GM21360 (cell line): Measurements from ENCODE around the gene THAP10.
A peak's percentile ranks its signal among the peaks of the same experiment; 100 is the strongest.
"Not testable (repeated sequence)": the region's sequence is repeated elsewhere in the genome, so short reads cannot be mapped to it uniquely, and the experiment has no call there.

ENCODE experiments used
- ATAC-seq: cut with Tn5 transposase; IDR thresholded peaks from one replicate; pipeline ENCODE4 v1.9.1; 2021; ENCODE audit warnings: mild to moderate bottlenecking, moderate library complexity; ENCODE audit not compliant: unreplicated experiment

The THAP10 gene

DNA sequence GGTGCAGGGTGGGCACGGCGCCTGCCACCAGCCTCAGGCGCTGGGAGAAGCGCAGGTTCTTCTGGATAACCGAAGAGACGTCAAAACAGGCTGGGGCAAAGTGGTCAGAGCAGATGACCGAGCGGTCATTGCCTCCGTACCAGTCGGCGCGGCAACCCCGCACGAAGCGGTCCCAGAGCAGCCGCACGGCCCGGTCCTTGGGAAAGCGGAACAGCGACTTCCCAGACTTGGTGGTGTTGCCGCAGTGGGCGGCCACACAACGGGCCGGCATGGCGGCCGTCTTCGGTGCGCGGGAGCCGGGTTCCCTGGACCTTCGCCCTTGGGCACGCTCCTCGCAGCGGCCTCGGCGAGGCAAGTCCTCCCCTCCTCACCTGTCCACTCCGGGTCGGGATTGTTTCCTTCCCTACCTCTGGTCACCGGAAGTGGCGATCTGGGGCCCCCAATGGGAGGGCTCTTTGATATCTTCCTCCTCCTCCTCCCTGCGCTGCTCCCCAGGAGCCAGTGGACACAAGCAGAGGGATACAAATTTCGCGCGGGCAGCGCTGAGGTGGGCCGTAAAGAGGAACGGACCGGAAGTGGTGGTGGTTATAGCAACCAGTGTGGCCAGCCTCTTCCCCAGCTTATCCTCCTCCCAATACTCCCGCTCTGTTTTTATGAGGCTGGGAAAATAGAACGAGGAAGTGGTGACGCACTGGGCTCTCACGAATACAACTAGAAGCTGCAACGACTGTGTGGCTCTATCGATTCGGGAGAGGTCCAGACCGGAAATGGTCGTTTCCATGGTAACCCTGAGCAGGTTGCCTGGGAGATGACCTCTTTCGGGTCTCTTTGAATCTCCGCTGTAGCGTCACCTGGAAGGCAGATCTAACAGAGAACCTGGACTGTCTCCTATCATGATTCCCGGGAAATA is at the start of gene THAP10, which contains the start of gene LRRC49:
Gene THAP10, minus strand, starts transcription at position 432 of the 910 bp plus-strand sequence. Its CDS starts 161 bp downstream, at position 271.
Gene LRRC49, plus strand, starts transcription at position 825 of the 910 bp plus-strand sequence. Its CDS starts 69 bp downstream, at position 894.
- peak; percentile 73 for ATAC-seq

DNA sequence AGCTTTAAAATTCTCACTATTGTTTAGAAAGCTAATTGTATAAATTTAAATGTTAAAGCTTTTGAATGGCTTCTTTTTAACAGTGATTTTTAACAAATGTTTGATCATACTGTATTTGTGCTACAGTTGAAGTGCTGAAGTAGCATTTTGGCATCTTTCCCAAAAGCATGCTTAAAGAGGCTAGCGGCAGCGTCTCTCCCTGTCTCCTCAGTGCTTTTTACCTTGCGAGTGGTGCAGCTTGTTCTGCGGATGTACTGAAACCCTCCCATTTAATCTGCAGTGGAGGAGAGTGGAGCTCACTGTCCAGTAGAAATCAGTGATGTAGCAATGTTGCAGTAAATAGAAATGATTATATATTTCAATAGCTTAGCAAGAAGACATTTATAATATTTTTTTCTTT is 44.1 kb upstream of the THAP10 start:
- ATAC-seq, result no peak

DNA sequence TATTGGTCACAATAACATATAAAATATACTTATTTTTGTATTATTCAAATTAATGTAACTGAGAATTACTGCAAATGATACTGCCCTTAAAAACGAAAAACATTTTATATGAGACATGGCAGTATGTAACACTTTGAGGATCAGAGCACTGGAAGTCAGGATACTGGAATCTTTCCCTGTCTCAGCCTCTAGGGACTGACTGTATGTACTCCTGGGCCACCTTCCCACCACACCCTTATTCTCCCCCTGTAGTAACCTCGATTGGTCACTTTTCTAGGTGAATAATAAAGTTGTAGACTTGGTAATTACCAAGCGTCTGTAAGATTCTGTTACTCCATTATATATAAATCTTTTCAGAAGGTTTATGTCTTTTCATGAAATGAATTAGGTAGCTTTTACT is 43.4 kb upstream of the THAP10 start:
- ATAC-seq, result no peak

DNA sequence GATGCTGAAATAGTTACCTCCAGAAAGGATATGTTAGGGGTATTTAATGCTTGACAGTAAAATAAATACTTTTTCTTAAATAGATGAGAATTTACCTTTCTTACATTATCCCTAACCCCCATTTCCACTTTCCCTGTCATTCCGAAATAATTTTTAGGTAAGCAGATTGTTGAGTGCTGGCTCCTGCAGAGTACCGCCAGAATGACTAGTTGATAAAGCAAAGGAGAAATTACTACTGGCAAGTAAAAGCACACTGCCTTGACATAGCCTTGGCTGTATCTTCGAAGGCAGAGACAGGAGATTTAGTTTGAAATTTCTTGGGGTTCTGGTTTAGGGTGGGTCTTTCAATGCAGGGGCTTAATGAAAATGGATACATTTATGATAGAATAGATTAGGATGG is 41.2 kb upstream of the THAP10 start:
- no peak for ATAC-seq

DNA sequence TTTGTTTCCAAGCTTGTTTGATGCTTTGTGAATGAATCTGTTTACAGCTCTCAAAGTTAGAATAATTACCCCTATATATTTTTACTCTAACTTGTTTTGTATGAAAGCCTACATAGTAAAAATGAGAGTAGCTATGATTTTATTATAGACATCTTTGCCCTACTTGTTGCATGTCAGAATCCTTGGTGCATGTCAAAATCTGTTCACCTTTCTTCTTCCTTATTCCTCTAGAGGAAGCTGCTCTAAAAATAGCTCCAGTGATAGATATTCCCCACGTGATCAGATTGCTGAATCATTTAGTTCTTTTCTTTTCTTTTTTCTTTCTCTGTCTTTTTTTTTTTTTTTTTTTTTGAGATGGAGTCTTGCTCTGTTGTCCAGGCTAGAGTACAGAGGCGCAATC is 40.2 kb upstream of the THAP10 start:
- ATAC-seq, result no peak

DNA sequence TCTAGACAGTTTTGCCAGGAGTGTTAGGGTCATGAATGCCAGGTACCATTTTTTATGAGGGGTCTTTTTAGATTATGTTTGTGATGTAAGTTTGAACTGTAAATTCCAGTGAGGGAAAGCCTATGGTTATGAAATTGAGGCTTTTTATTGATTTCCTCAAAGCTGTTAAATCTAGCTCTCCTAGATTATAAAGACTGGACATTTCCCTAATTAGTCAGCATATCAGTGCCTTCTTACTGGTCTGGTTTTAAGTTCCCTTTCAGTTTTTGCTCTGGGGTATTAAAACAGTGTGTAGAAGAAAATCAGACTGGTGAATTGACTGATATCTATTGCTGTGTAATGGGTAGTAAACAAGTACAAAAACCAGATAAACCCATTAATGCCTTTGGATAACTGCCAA is 39.6 kb upstream of the THAP10 start:
- ATAC-seq, result no peak

DNA sequence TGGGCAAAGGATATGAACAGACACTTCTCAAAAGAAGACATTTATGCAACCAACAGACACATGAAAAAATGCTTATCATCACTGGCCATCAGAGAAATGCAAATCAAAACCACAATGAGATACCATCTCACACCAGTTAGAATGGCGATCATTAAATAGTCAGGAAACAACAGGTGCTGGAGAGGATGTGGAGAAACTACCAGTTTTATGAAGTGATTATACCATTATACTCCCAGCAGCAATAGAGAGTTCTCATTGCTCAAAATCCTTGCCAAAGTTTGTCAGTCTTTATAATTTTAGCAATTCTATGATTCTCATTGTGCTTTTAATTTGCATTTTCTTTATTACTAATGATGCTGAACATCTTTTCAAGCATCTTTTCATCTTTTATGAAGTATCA is 34.7 kb upstream of the THAP10 start:
- ATAC-seq, result not testable (repeated sequence)

DNA sequence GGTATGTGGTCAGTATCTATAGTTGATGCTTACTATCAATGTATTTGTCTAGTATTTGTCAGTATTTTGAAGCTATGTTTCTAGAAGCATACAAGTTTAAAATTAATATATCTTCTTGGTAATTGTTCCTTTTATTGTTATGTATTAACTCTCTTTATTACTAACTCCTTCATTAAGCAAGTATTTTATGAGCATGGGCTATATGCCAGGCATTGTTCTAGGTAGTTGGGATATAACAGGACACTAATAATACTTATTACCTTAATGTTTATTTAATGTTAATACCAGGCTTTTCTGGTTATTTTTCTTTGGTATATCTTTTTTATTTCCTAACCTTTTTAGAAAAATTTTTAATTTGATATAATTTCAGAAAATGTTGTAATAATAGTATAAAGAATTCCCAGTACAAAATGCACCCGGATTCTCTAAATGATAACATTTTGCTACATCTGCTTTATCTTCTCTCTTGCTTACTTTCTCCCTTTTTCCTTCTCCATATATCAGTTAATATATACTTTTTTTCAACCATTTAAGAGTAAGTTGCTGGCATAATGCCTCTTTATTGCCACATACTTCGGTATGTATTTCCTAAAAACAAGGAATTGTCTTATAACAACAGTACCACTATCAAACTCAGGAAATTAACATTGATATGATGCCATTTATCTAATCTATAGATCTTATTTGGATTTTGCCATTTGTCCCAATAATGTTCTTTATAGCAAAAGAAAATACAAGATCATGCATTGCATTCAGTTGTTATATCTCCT is 31.3 kb upstream of the THAP10 start:
- ATAC-seq, result no peak

DNA sequence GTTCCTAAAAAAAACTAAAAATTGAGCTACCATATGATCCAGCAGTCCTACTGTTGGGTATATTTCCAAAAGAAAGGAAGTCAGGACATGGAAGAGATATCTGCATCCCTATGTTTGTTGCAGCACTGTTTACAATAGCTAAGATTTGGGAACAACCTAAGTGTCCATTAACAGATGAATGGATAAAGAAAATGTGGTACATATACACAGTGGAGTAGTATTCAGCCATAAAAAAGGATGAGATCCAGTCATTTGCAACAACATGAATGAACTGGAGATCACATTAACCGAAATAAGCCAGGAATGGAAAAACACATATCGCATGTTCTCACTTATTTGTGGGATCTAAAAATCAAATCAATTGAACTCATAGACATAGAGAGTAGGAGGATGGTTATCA is 29.9 kb upstream of the THAP10 start:
- ATAC-seq, result no peak

DNA sequence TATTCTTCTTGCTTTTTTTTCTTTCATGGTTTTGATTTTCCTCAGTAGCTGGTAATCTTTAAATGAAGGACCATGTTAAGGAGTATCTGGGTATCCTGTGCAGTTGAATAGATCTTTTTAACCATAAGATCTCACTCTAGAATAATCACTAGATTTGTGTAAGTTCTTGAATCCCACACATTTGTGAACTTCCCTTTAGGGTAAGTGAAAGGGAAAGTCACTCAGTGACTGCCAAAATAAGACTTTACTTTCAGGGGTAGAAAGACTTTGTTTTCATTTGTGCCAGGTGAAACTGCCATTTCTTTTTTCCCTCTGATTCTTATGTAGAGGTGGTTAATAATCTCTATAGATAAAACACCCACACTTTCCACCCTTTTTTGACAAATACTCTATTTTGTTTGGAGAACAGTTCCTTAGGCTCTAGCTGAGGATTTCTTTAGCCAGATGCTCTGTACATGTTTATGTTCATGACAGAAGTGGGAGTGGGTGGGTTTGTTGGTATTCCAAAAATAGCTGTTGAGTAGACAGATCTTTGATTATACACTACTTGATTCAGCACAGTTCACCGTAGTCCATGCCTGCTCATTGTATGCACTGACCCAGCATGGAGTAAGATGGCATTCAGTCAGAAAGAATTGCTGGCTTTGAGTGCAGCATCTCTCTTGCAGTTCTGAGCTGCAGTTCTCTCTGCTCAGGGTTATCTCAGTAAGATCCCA is 28.9 kb upstream of the THAP10 start:
- ATAC-seq, result no peak

DNA sequence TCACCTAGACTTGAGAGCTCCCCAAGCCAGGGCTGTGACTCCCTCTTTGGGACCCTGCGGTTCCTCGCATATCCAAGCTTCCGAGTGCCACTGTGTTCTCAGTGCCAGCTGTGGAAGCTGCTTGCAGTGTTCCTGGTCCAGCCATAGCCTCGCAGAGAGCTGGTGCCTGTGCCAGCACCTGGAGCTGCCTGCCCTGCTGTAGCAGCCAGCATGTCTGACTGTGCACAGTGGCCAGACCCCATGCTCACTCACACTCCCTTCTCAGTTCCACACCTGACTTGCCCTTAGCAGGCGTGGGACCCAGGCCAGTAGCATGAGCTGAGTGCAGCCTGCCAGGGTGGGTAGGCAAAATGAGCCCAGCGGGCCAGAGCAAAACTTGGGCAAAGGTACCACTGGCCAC is 25.7 kb upstream of the THAP10 start:
- ATAC-seq, result no peak

DNA sequence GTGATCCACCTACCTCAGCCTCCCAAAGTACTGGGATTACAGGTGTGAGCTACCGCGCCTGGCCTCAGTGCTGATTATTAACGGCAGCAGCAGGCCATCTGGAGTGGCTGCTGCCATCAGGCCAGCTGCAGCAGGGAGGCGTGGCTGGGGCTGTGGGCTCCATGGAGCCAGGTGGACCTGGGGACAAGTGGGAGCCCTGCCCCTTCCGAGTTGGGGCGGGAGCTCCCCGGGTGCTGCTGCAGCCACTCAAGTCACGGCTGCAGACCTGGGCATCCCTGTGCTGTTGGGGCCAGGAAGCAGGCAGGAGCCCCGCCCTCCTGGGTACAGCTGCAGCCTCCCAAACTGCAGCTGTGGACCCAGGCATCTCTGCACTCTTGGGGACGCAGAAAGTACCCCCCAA is 24.3 kb upstream of the THAP10 start:
- ATAC-seq, result no peak

DNA sequence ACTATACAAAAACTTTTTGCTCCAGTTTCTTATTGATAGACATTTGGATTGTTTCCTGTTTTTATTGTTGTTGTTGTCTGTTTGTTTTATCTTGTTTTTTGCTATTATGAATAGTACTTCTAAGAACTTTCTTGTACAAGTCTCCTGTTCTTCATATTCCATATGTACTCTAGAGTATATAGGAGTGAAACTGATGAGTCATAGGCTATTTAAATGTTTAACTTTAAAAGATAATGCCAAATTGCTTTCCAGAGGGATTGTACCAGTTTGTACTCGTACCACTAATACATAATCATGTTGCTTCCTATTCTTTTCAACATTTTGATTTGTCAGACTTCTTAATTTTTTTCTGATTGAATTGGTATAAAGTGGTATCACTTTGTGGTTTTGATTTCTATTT is 20.0 kb upstream of the THAP10 start:
- no peak for ATAC-seq

DNA sequence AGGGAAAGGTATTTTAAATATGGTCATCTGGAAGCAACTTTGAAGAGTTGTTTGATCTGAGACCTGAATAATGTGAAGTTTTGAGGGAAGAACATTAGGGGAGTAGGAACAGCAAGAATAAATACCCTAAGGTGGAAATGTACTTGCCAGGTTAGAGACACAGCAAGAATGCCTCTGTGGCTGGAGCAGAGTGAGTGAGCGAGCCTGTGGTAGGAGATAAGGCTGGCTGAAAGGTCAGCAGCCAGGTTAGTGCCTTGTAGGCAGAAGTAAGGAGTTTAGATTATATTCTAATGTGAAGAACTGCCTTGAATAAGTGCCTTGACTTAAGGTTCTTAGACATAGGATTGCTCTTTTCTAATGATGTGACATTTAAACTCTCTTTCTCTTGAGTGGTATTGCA is 18.7 kb upstream of the THAP10 start:
- ATAC-seq, result no peak

DNA sequence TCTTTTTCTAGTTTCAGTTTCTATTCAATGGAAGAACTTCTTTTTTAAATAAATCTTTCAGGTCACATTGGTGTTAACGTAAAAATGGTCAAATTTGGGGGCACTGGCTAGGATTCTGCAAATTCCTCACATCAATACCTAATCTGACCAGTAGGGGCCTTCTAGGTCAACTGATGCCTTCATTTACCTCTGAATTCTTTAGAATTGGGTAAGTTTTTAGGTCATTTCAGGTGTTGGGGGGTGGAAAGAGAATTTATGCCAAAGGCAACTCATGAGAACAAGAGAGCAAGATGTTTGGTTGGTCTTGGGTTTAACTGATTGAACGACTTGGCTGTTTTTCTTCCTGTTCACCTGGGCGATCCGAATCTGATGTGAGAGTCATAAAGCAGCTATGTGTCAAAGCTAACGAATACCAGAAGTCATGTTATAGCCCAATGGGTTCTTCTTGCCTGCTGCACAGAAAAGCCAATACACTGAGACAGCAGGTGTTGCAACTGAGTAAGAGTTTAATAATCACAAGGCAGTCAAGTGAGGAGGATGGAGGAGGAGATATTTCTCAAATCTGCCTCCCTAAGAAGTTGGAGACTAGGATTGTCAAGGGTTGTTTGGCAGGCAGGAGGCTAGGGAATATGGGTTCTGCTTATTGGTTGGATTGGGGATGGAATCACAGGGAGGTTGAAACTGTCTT is 15.7 kb upstream of the THAP10 start:
- no peak for ATAC-seq

DNA sequence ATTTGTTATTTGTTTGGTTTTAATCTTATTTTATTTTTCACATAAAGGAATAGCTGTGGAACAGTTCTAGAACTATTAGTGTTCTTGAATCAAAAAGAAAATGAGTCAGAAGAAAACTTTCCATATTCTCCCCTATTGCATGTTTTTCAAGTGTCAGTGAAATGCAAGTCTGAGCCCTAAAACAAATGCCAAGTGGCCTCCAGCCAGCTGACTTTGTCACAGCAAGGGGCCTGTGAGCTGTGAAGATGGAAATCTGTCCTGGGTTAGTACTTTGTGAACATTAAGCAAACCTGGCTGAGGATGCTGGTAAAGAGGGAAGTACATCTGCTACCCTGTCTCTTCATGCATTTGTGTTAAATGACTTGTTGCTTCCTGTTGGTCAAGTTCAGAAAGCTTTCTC is 14.6 kb upstream of the THAP10 start:
- no peak for ATAC-seq

DNA sequence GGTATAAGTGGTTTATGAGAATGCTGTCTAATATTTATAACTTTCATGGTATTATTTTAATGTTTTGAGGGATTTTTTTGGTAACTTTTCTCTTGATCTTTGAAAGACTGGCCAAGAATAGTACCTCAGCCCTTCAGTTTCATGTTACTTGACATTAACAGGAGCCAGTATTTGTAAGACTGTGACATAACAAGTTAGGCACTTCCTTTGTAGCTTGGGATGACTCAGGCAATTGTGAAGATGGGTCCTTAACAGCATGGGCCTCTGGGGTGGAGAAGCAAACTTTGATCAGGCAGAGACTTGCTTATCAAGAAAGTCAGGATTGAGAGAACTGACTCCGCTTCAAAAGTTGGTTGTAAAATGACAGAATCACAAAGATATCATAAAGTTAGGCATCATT is 9.9 kb upstream of the THAP10 start:
- no peak for ATAC-seq

DNA sequence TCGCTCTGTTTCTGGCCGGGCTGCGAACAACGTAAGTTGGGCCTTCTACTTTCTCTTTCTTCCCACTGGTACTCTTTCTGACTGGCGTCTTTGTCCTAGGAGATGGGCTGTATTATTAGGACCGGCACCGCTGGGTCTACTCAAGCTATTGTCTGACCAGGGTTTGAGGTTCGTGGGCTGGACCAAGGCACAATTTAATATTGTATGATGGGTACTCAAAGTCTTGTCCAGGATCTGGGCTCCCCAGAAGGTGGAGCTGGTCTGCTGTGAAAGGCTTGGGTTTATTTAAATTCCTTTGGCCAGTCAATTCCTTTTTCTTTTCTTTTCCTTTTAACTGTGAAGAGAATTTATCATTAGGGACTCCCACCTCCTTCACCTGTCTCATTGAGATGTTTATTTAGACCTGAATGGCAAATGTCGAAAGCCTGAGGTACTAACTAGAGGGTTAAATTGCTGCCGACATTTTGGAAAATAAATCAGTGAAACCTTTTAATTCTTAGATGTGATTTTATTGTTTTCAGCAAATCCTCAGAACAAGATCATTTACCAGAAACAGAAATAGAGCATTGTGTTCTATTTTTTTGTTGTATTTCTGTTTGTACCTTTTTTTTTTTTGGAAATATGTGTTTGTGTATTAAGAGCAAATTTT is 803 bp upstream of the THAP10 start:
- no peak for ATAC-seq

DNA sequence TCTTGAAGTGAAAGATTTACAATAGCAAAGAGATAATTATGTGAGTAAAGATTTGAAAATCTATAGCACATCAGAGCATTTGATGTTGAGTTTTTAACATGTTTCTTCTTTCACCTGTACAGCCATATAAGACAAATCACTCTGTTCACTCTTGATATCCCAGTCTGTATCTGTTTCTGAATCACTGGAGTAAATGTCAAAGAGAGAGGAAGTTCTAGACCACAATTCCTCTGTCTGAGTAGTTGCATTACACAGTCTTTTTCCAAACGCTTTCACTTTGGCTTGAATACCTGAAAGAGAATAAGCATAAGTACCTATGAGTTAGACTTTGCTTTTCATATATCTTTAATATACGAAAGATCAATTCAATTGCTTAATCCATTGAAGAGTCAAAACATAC is 9.9 kb downstream of the THAP10 start:
- ATAC-seq, result no peak

DNA sequence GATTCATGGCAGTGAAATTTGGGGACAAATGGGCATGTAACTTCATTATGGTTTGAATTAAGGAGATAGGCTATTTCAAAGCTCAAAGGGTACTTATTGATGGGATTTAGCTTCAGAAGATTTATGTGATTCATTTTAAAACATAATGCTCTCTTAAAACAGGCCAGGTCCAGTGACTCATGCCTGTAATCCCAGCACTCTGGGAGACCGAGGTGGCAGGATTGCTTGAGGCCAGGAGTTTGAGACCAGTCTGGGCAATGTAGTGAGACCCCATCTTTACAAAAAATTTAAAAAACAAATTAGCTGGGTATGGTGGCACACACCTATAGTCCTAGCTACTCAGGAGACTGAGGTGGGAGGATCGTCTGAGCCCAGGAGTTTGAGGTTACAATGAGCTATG is 11.5 kb downstream of the THAP10 start:
- no peak for ATAC-seq
